Measurements from ENCODE around the gene KDM5D. TPM values are rescaled to one million over a fixed set of nuclear protein-coding genes. Genes with fewer than 3 reads are reported as not detected.

KDM5D gene
- total and polyA plus RNA-seq, 2 of the 8 experiments (the other 6 are each of a cell fraction or from before 2014, with no cell fraction given) = 21.9 to 24.4 TPM

- H4K91ac ChIP-seq (replicated peaks; ENCODE audit: insufficient read length, low read length) = no peak overlapping the region
- H4K5ac ChIP-seq (ENCODE audit: insufficient read length, low read depth, low read length) = no peak overlapping the region
- no peak overlapping the region for H2BK5ac ChIP-seq (ENCODE audit: low read depth, low read length)
- H2AK5ac ChIP-seq (ENCODE audit: low read depth, low read length) = no peak overlapping the region
- ChIA-PET POLR2A (ENCODE audit: partially characterized antibody) (no interaction called here), CTCF (ENCODE audit: partially characterized antibody) (no interaction called here)
- H3K56ac ChIP-seq (replicated peaks; ENCODE audit: insufficient read length, low read depth, low read length) = no peak overlapping the region
- no peak overlapping the region for H3K9ac ChIP-seq (replicated peaks in 1 of 4; ENCODE audit: extremely low read depth in 1 of 4, low read depth in 3 of 4, low read length in 3 of 4)
- H3K36me3 ChIP-seq (ENCODE audit: control insufficient read depth in 2 of 4, insufficient read depth in 4 of 4, low read length in 3 of 4) = peaks cover 0 to 32% (median 25%) of the 10 kb centered on the region in 4 experiments; a peak in 7 of 8 replicates
- no peak overlapping the region for H4K8ac ChIP-seq (ENCODE audit: extremely low read depth, insufficient read depth, low read length)
- H3K4me2 ChIP-seq (ENCODE audit: insufficient read depth in 1 of 2, low read depth in 2 of 2, low read length in 2 of 2) = no peak overlapping the region
- no peak overlapping the region for H2BK15ac ChIP-seq (ENCODE audit: low read length)
- H3K23me2 ChIP-seq (ENCODE audit: low read depth, low read length) = no peaks in the 10 kb centered on the region
- TF ChIP-seq CREB1 (IDR thresholded peaks at IDR 0.05) (no peak), CHD1 (IDR thresholded peaks at IDR 0.05; ENCODE audit: low read depth, low read length) (no peak), TBP (IDR thresholded peaks at IDR 0.05; ENCODE audit: low read depth, low read length) (no peak), NANOG (IDR thresholded peaks at IDR 0.05; ENCODE audit: insufficient read depth, low read depth, low read length, poor library complexity, severe bottlenecking) (no peak), CEBPB (IDR thresholded peaks at IDR 0.05; ENCODE audit: low read depth, low read length) (no peak), EZH2 (IDR thresholded peaks at IDR 0.05; ENCODE audit: low read depth, low read length, severe bottlenecking) (no peak), POU5F1 (IDR thresholded peaks at IDR 0.05; ENCODE audit: low read depth, low read length) (no peak), RXRA (IDR thresholded peaks at IDR 0.05; ENCODE audit: insufficient read depth, low read depth, low read length) (no peak), BCL11A (IDR thresholded peaks at IDR 0.05; ENCODE audit: low read depth in 2 of 2, low read length in 2 of 2) (no peak), CTBP2 (IDR thresholded peaks at IDR 0.05; ENCODE audit: borderline replicate concordance, insufficient read depth, insufficient read length, low read length) (no peak), JUN (IDR thresholded peaks at IDR 0.05; ENCODE audit: low read depth, low read length) (no peak), SAP30 (IDR thresholded peaks at IDR 0.05; ENCODE audit: insufficient read depth, insufficient replicate concordance, low read length) (no peak), ASH2L (IDR thresholded peaks at IDR 0.05; ENCODE audit: low read length) (no peak)
- no peak overlapping the region for H3K27ac ChIP-seq (ENCODE audit: low read depth, low read length)
- H4K20me1 ChIP-seq (replicated peaks in 1 of 2; ENCODE audit: control insufficient read depth in 1 of 2, insufficient read depth in 2 of 2, low read length in 2 of 2) = no peaks in the 10 kb centered on the region
- H2BK12ac ChIP-seq (ENCODE audit: low read depth, low read length) = no peak overlapping the region
- H3K14ac ChIP-seq (ENCODE audit: insufficient read length) = no peak overlapping the region
- DNase-seq (ENCODE audit: low read depth in 1 of 2, low spot score in 2 of 2) (no peak), FAIRE-seq (no peak)
- no peak overlapping the region for H3K18ac ChIP-seq (ENCODE audit: extremely low read depth, low read length)
- no peak overlapping the region for H2BK20ac ChIP-seq (ENCODE audit: low read length)
- no peaks in the 10 kb centered on the region for H3K9me3 ChIP-seq (ENCODE audit: insufficient read depth in 2 of 2, low read depth in 1 of 2, low read length in 1 of 2)
- no peaks in the 10 kb centered on the region for H3K4me1 ChIP-seq (replicated peaks in 1 of 4; ENCODE audit: control insufficient read depth in 3 of 4, insufficient read depth in 4 of 4, low read length in 3 of 4)
- no peak overlapping the region for H3K4ac ChIP-seq (replicated peaks; ENCODE audit: insufficient read length, low read depth, low read length)
- no peak overlapping the region for H3K23ac ChIP-seq (ENCODE audit: insufficient read length)
- H3K4me3 ChIP-seq (ENCODE audit: extremely low read depth in 1 of 4, insufficient read depth in 2 of 4, low read depth in 3 of 4, low read length in 4 of 4) = no peak overlapping the region
- no peak overlapping the region for H2AFZ ChIP-seq (ENCODE audit: low read length)
- H3K79me1 ChIP-seq (ENCODE audit: low read depth, low read length) = no peaks in the 10 kb centered on the region
- H3K79me2 ChIP-seq (ENCODE audit: control insufficient read depth in 1 of 2, insufficient read depth in 2 of 2, low read length in 2 of 2) = no peaks in the 10 kb centered on the region; a peak in 1 of 4 replicates
- H2BK120ac ChIP-seq (replicated peaks; ENCODE audit: low read depth, low read length) = no peak overlapping the region
- no peaks in the 10 kb centered on the region for H3K27me3 ChIP-seq (replicated peaks in 1 of 4; ENCODE audit: control insufficient read depth in 3 of 4, extremely low read depth in 1 of 4, insufficient read depth in 3 of 4, low read length in 3 of 4)
Observed at GRCh38 chrY:19717950-19718349, 26.6 kb downstream of the KDM5D start.
